PFSK-1 (cell line): Measurements from ENCODE around the gene TMEM44.

ENCODE experiments used
- FOXP2 ChIP-seq: optimal IDR thresholded peaks from 2 replicates; pipeline ENCODE3; 2011; ENCODE audit warnings: borderline replicate concordance, control low read depth, inconsistent platforms; ENCODE audit not compliant: insufficient read depth; ENCODE audit errors: extremely low read length, extremely low read depth
- POLR2AphosphoS5 ChIP-seq: IDR thresholded peaks from 2 replicates; pipeline ENCODE4 v1.6.1; 2012; ENCODE audit warnings: low read depth, mild to moderate bottlenecking, control low read depth, low read length, moderate library complexity
- SIN3A ChIP-seq: IDR thresholded peaks from 2 replicates; pipeline ENCODE4 v1.6.1; 2012; ENCODE audit warnings: mild to moderate bottlenecking, low read length, moderate library complexity, borderline replicate concordance; ENCODE audit not compliant: insufficient read depth
- TAF1 ChIP-seq: IDR thresholded peaks from 2 replicates; pipeline ENCODE4 v1.6.1; 2012; ENCODE audit warnings: low read length, control low read depth, borderline replicate concordance; ENCODE audit not compliant: insufficient read depth
- TF ChIP-seq, protein P1 (sequence below), 2 experiments: IDR thresholded peaks; 2 replicates each; pipeline versions ENCODE4 v1.6.1 to v1.8.0; 2011 to 2012; ENCODE audit warnings: low read depth in 2 of 2, low read length in 2 of 2, control low read depth in 1 of 2, inconsistent platforms in 1 of 2, mild to moderate bottlenecking in 1 of 2, moderate library complexity in 1 of 2; ENCODE audit not compliant: insufficient read depth in 1 of 2

The TMEM44 gene

DNA sequence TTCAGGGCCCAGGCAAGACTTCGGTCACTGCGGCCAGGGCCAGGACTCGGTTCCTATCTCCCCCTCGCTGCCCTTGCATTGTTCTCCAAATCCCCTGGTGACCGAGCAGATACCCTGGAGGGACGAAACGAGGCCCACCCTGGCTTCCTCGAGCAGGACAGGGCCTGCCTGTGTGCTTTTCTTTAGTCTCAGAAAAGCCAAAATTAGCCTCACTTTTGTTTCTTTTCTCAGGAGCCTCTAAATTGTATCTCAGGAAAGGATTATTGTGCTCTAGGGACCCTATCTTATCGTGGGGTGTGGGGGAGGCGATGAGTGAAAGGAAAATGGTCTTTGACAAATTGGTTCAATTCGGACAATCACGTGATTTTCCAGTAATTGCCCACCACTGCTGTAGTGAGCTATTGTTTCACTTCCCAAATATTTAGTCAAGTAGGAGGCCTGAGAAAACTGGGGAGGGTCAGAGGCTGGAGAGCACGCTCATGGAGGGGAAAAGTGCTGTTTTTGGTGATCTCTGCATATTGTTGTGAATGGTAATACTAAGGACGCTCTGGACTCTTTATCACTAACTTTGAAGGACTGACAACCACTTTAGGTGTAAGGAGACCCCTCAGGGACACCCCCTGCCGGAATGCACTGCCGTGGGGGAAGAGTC, 61.6 kb downstream of the TMEM44 start:
- TF ChIP-seq, protein P1, sequence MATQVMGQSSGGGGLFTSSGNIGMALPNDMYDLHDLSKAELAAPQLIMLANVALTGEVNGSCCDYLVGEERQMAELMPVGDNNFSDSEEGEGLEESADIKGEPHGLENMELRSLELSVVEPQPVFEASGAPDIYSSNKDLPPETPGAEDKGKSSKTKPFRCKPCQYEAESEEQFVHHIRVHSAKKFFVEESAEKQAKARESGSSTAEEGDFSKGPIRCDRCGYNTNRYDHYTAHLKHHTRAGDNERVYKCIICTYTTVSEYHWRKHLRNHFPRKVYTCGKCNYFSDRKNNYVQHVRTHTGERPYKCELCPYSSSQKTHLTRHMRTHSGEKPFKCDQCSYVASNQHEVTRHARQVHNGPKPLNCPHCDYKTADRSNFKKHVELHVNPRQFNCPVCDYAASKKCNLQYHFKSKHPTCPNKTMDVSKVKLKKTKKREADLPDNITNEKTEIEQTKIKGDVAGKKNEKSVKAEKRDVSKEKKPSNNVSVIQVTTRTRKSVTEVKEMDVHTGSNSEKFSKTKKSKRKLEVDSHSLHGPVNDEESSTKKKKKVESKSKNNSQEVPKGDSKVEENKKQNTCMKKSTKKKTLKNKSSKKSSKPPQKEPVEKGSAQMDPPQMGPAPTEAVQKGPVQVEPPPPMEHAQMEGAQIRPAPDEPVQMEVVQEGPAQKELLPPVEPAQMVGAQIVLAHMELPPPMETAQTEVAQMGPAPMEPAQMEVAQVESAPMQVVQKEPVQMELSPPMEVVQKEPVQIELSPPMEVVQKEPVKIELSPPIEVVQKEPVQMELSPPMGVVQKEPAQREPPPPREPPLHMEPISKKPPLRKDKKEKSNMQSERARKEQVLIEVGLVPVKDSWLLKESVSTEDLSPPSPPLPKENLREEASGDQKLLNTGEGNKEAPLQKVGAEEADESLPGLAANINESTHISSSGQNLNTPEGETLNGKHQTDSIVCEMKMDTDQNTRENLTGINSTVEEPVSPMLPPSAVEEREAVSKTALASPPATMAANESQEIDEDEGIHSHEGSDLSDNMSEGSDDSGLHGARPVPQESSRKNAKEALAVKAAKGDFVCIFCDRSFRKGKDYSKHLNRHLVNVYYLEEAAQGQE (IDR thresholded peaks at IDR 0.05; ENCODE audit: insufficient read depth in 1 of 2, low read depth in 2 of 2, low read length in 2 of 2), result no peak
- TF ChIP-seq TAF1 (no peak), SIN3A (no peak), POLR2AphosphoS5 (no peak), FOXP2 (no peak)

GRCh38 chr3:194570898-194571297, 62.3 kb downstream of the TMEM44 start:
- no peak for TF ChIP-seq FOXP2
- no peak for TF ChIP-seq POLR2AphosphoS5
- TF ChIP-seq, protein P1 (IDR thresholded peaks at IDR 0.05; ENCODE audit: insufficient read depth in 1 of 2, low read depth in 2 of 2, low read length in 2 of 2), result no peak
- no peak for TF ChIP-seq SIN3A
- no peak for TF ChIP-seq TAF1

DNA sequence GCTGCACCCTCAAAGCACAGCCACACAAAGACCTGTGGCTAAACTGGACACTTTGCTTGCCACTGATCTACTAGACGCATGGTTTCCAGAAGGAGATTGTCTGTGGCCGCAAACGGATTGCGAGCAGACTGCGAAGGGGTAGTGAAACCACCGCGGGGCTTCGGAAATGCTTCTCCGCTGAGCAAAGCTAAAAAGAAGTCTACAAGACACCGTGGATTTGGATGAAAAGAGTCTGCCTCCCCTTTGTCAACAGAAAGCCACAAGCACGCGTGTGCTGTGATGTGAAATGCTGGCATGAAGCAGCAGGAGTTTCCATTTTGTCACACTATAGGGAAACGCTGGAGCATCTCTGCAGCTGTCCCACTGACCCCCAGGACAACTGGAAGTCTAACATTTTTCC, 63.0 kb downstream of the TMEM44 start:
- TF ChIP-seq TAF1 (no peak), POLR2AphosphoS5 (no peak), FOXP2 (no peak), SIN3A (no peak)
- TF ChIP-seq, protein P1 (IDR thresholded peaks at IDR 0.05; ENCODE audit: insufficient read depth in 1 of 2, low read depth in 2 of 2, low read length in 2 of 2), result no peak

DNA sequence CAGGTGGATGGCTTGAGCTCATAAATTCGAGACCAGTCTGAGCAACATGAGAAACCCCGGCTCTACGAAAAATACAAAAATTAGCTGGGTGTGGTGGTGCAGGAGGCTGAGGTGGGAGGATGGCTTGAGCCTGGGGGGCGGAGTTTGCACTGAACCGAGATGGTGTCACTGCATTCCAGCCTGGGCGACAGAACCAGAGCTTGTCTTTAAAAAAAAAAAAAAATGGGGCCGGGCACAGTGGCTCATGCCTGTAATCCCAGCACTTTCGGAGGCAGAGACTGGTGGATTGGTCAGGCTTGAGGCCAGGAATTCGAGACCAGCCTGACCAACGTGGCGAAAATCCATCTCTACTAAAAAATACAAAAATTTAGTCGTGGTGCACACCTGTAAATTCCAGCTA, 64.0 kb downstream of the TMEM44 start:
- TF ChIP-seq POLR2AphosphoS5, result no peak
- TF ChIP-seq FOXP2, result no peak
- TF ChIP-seq, protein P1 (IDR thresholded peaks at IDR 0.05; ENCODE audit: insufficient read depth in 1 of 2, low read depth in 2 of 2, low read length in 2 of 2), result no peak
- no peak for TF ChIP-seq SIN3A
- TF ChIP-seq TAF1, result no peak
